DMS53 treated with DMSO at 0.1 percent for 48 hours (cell line): ENCODE measurements around the gene CRKL.

ENCODE experiments used
- DNase-seq: peaks from one replicate; lab custom pipeline; 2025; ENCODE audit not compliant: unreplicated experiment; lab: John Stamatoyannopoulos, UW

CRKL gene

GRCh38 chr22:20980523-20980922 is 63.3 kb downstream of the CRKL start:
- DNase-seq, result no peak

GRCh38 chr22:20980938-20981722 is 63.9 kb downstream of the CRKL start:
- DNase-seq, result no peak

DNA sequence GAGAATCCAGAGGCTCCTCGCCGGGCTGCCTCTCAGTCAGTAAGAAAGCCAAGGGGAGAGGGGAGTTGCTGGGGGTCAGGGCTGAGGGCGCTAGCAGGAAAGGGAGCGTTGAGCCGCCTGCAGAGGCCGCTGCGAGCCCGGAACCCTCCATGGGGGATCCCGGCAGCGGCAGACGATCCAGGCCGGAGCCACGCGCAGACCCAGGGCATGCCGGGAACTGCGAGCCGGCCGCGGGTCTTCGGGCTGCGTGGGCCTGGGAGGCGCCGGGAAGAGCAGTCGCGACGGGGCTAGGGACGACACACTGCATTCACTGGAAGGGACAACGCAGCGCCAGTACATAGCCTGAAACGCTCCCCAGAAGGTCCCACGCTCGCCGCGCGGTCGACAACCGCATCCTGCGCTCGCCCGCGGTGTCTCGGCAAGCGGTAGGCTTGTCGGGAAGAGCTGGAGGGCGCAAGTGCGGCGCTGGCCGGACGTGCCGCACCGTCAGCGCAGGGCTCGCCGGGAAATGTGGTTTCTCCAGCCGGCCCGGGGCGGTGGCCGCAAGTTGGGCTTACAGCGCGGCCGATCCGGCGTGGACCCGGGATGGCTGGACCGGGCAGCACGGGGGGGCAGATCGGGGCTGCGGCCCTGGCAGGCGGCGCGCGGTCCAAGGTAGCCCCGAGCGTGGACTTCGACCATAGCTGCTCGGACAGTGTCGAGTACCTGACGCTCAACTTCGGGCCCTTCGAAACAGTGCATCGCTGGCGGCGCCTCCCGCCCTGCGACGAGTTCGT is 64.8 kb downstream of the CRKL start, which contains the start of gene LZTR1:
Gene LZTR1 (plus strand): TSS at position 511 of the 776 bp plus-strand sequence. CDS start 75 bp downstream, at position 586.
- peak; percentile 14 for DNase-seq

DNA sequence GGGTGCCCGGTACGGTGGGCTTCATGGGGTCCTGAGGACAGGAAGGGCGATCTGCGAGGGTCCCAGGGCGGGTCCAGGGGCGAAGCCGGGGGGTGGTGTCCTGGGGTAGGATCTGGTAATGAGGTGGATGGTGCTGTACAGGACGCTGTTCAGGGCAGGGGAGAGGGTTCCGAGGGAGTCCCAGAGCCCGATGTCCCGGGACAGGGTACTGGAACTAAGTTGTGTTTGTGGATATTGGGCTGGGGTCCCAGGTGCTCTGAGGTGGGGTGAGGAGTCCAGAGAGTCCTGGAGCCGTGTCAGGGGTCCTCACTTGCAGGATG is 65.3 kb downstream of the CRKL start:
- no peak for DNase-seq

GRCh38 chr22:20983081-20983771 is 66.0 kb downstream of the CRKL start:
- DNase-seq, result no peak

- no peak for DNase-seq
Observed at GRCh38 chr22:20985720-20986119, 68.5 kb downstream of the CRKL start.

GRCh38 chr22:20986365-20986764 is 69.2 kb downstream of the CRKL start:
- no peak for DNase-seq

GRCh38 chr22:20987375-20987774 is 70.2 kb downstream of the CRKL start:
- no peak for DNase-seq

GRCh38 chr22:20988573-20989322 is 71.5 kb downstream of the CRKL start:
- DNase-seq, result no peak

DNA sequence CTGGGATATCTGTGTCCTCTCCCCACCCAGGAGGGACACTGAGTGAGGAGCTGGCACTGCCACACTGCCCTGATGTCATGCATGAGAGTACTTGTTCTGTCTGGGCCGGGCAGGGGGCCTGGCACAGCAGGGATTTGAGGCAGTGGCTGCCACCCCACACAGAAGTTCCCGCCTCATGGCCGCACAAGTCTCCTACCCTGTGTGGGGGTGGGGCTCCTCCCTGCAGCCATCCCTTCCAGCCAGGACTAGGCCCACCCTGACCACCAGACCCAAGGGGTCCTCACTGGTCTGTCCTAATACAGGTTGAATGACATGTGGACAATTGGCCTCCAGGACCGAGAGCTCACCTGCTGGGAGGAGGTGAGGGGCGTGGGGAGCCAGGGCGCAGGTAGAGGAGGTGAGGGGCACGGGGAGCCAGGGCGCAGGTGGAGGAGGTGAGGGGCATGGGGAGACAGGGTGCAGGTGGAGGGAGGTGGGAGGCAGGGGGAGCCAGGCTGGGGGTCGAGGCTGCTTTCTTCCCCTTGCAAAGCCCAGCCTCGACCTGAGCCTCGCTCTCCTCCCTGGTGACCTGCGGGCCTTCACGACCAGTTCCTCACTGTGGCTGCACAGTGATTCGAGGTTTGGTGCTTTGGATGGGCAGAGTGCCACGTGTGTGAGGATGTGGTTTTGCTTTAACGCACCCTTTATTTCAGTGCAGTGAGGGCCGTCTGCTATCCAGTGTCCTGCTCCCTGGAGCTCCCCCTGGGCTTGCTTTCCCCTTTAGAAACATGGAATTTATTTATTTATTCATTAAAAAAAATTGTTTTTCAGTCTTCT is 72.3 kb downstream of the CRKL start:
- DNase-seq, result no peak

GRCh38 chr22:20990184-20991180 is 73.3 kb downstream of the CRKL start:
- DNase-seq, result no peak

DNA sequence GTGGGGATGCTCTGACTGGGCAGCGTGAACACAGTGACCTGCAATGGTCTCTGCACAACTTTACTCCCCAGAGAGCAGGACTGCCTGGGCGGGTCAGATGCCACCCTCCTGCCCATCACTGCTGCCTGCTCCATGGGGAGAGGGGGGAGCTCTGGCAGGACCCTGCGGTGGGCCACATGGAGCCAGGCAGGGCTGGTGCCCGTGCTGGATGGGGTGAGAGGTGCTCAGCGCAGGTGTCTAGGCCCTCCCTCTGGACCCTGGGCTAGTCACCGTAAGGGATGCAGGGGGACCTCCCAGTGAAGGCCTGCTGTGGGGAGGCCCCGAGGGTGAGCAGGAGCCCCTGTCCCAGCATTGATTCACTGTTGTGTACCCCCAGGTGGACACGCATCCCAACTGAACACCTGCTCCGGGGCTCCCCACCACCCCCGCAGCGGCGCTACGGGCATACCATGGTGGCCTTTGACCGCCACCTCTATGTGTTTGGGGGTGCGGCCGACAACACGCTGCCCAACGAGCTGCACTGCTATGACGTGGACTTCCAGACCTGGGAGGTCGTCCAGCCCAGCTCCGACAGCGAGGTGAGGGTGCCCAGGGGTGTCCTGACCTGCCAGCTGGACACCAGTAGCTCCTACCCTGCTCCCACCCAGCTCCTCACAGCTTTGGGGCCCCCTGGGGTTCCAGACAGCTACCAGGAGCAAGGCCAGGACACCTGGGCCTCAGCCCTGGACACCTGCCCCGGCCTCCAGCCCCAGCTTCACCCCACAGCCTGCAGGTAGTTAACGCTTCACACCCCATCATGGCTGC is 74.2 kb downstream of the CRKL start:
- DNase-seq, result no peak

DNA sequence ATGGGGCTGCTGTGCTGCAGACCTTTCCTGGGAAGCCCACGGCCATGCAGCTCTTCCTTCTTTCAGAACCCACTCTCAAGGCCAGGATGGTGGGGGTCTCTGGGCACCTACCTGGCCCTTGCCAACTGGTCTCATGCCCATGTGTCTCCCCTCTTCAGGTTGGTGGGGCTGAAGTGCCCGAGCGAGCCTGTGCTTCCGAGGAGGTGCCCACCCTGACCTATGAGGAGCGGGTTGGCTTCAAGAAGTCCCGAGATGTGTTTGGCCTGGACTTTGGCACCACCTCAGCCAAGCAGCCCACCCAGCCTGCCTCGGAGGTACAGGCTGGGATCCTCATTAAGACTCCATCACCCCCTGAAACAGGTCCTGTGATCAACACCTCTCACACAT is 74.8 kb downstream of the CRKL start:
- no peak for DNase-seq

- no peak for DNase-seq
Observed at GRCh38 chr22:20992456-20993303, 75.5 kb downstream of the CRKL start.

DNA sequence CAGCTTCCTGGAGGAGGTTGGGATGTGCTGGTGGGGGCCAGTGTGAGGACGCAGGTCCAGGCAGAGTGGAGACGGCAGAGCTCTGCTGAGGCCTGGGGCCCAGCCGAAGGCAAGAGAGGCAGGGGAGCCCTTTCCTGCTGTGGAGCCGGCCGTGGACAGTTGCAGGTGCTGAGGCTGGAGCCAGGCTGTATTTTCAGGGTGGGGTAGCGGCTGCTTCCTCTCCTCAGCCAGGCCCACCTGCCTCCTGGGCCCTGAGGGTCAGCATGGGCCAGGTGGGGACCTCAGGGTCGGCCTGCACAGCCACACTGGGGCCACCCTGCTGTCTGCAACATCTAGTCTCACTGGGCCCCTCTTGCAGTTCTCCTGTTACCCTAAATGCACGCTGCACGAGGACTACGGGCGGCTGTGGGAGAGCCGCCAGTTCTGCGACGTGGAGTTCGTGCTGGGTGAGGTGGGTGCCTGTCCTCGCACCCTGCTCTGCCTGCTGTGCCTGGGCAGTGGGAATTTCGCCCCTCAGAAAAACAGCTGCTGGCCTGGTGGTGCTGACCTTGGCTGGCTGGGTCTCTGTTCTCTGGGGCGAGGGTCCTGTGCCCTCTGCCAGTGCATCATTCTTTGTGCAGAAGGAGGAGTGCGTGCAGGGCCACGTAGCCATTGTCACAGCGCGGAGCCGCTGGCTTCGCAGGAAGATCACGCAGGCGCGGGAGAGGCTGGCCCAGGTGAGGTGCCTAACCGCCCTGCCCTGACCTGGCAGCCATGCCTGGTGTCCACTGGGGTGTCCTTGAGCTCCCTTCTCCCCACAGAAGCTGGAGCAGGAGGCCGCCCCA is 76.3 kb downstream of the CRKL start:
- no peak for DNase-seq

DNA sequence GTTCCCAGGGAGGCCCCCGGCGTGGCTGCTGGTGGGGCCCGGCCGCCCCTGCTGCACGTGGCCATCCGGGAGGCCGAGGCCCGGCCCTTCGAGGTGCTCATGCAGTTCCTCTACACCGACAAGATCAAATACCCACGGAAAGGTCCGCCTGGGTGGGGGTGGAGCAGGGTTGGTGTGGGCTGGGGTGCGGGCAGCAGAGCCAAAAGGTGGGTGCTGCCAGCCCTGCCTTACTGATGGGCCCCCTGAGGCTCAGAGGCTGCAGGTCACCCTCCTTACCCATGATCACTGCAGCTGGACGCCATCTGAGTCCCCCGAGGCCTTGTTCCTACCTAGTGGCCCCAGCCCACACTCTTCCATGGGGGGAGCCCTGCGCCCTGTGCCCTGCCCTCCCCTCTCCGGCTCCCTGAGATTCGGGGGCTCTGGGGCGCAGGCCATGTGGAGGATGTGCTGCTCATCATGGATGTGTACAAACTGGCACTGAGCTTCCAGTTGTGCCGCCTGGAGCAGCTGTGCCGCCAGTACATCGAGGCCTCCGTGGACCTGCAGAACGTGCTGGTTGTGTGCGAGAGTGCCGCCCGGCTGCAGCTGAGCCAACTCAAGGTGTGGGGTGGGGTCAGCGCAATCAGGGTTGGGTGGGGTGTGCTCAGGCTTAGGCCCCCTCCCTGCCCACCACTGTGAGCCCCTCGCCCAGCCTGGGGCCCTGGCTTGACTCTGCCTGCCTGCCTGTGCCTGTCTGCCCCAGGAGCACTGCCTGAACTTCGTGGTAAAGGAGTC is 77.1 kb downstream of the CRKL start:
- no peak for DNase-seq
